ENCODE measurements around the gene RYR2.
"Not testable (repeated sequence)": the region's sequence is repeated elsewhere in the genome, so short reads cannot be mapped to it uniquely, and the experiment has no call there.

The RYR2 gene

GRCh38 chr1:237562242-237562823 is 520.3 kb downstream of the RYR2 start:
- DNase-seq (ENCODE audit: low read depth in 2 of 2): no peak

GRCh38 chr1:237565236-237565635 is 523.3 kb downstream of the RYR2 start:
- no peak for DNase-seq (ENCODE audit: low read depth in 2 of 2)

DNA sequence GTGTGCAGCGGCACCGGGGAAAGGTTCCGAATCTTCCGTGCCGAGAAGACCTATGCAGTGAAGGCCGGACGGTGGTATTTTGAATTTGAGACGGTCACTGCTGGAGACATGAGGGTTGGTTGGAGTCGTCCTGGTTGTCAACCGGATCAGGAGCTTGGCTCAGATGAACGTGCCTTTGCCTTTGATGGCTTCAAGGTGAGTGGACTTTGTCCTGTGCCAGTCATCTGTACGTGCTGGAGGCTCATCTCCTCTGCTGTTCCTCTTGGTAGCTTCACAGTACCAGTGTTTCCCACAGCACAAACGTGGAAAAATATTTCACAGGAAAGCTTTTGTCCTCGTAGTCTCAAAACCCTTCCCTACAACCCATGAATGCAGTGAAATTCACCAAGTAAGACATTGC is 524.6 kb downstream of the RYR2 start:
- DNase-seq (ENCODE audit: low read depth in 2 of 2): no peak

DNA sequence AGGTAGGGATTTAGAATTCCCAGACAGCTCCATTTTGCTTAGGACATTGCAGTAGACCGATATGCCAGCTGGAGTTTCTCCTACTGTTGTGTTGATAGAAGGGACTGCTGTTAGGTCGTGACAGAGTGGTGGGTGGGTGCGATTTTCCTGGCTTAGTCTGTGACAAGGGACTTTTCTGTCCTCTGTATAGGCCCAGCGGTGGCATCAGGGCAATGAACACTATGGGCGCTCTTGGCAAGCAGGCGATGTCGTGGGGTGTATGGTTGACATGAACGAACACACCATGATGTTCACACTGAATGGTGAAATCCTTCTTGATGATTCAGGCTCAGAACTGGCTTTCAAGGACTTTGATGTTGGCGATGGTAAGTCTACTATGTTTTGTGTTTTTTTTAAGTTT is 527.0 kb downstream of the RYR2 start:
- no peak for DNase-seq (ENCODE audit: low read depth in 2 of 2)

DNA sequence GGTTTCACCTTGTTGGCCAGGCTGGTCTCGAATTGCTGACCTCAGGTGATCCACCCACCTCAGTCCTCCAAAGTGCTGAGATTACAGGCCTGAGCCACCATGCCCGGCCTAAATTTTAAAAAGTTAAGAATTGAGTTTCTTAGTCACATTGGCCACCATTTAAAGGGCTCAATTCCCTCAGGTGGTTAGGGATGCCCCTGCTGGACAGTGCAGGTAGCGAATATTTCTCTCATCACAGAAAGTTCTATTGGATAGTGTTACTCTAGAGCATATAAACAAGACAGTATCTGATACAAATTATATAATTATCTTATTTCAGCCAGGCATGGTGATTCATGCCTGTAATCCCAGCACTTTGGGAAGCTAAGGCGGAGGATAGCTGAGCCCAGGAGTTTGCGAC is 528.5 kb downstream of the RYR2 start:
- DNase-seq (ENCODE audit: low read depth in 2 of 2): no peak

DNA sequence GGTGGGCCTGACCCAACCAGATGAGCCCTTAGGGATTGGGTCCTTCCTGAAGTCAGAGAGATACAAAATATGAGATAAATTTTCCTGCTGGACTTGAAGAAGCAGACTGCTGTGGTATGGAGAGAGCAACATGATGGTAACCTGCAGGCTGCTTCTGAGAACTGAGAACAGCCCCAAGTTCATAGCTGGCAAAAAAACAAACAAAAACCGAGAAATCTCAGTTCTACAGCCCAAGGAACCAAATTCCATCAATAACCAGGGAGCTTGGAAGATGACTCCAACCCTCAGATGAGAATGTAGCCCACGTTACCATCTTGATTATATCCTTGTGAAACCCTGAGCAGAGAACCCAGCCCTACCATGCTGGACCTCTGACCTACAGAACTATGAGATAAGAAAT is 532.6 kb downstream of the RYR2 start:
- DNase-seq (ENCODE audit: low read depth in 2 of 2): no peak

DNA sequence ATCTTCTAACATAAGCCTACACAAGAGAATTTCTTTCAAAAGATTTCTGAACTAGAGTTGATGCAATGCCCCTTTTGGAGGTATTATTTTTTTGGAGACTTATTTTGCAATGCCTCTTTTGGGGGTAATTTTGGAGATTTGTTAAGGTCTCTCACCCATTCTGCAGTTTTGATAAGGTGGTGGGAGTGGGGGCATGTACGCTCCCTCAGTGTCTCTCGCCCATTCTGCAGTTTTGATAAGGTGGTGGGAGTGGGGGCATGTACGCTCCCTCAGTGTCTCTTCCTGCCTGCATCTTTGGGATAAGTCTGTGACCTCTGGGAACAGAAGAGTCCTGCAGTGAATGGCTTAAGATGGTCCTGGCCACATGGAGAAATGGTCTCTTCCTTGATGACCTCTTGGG is 536.6 kb downstream of the RYR2 start:
- no peak for DNase-seq (ENCODE audit: low read depth in 2 of 2)

DNA sequence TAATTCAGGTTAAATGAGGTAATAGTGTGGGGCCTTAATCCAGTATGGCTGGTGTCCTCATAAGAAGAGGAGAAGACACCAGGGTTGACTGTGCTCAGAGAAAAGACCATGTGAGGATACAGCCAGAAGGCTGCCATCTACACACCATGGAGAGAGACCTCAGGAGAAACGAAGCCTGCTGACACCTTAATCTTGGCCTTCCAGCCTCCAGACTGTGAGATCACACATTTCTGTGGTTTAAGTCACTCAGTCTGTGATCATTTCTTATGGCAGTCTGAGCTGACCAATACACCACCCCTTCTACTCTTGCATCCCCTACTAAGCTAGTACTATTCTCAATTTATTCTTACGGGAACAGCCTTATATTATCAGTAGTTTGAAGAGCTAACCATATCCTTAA is 538.7 kb downstream of the RYR2 start:
- DNase-seq (ENCODE audit: low read depth in 2 of 2): no peak

DNA sequence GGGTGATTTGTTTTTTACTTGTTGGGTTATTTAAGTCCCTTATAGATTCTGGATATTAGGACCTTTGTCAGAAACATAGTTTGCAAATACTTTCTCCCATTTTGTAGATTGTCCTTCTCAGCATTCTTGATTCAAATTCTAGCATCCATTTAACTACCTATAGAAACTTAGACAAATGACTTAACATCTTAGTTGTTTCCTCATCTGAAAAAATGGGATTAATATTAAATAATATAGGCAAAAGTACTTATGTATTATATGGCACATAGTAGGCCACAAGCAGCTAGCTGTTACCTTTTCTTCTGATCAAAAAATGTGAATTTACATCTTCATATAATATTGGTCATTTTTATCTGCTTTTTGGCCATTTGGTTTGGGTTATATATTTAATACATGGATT is 541.3 kb downstream of the RYR2 start:
- DNase-seq (ENCODE audit: low read depth in 2 of 2): no peak

DNA sequence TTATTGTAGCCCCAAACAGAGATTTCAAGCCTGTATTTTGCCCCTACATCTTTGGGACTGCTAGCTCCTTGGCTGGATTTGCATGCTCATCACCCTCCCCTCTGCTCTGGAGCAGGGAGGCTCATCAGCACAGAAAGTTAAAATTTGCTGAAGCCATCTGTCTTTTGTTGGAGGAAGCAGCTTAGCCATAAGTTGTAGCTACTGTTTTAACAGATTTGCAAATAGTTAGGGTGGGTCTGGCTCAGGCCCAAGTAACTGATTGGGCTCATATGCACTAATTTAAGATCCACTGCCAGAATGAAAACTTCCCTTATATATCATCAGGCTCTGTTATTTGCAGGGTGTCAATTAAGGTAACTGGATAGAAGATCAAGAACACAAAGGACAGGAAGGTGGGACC is 541.8 kb downstream of the RYR2 start:
- no peak for DNase-seq (ENCODE audit: low read depth in 2 of 2)

DNA sequence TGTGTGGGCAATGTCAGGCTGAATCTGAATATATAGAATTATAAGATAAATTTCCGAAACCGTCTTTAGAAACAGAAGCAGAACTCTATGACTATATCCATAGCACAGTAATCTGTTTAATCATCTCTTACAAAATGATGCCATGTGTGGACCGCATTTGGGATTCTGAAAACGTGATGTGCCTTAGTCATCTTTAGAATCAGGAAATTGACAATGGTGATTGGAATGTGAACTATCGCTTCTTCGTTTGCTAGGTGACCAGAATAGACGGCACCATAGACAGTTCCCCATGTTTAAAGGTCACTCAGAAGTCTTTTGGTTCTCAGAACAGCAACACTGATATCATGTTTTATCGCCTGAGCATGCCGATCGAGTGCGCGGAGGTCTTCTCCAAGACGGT is 548.4 kb downstream of the RYR2 start:
- no peak for DNase-seq (ENCODE audit: low read depth in 2 of 2)

GRCh38 chr1:237591353-237591752 is 549.4 kb downstream of the RYR2 start:
- no peak for DNase-seq (ENCODE audit: low read depth in 2 of 2)

- DNase-seq (ENCODE audit: low read depth in 2 of 2): not testable (repeated sequence)
Measured at GRCh38 chr1:237603036-237603568, 561.1 kb downstream of the RYR2 start.

- no peak for DNase-seq (ENCODE audit: low read depth in 2 of 2)
Measured at GRCh38 chr1:237608433-237608832, 566.4 kb downstream of the RYR2 start.

- DNase-seq (ENCODE audit: low read depth in 2 of 2): no peak
Measured at GRCh38 chr1:237610157-237610556, 568.2 kb downstream of the RYR2 start.

DNA sequence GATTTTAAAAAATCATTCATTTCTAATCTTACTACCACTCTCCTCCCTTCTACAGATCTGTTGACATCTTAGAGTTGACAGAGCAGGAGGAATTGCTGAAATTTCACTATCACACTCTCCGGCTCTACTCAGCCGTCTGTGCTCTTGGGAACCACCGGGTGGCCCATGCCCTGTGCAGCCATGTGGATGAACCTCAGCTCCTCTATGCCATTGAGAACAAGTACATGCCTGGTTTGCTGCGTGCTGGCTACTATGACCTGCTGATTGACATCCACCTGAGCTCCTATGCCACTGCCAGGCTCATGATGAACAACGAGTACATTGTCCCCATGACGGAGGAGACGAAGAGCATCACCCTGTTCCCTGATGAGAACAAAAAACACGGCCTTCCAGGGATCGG is 572.0 kb downstream of the RYR2 start:
- DNase-seq (ENCODE audit: low read depth in 2 of 2): no peak

DNA sequence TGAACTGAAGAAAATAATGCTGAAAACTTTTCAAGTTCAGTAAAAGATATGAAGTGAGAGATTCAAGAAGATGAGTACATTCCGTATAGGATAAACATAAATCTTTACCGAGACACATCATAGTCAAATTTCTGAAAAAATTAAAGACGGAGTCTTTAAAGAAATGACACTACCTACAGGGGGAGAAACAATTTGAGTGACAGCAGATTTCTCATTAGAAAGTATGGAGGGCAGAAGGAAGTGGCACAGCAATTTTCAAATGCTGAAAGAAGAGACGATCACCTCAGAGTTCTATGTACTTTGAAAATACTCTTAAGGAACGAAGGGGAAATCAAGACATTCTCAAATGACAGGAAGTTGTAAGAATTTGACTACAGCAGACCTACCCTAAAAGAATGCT is 577.6 kb downstream of the RYR2 start:
- DNase-seq (ENCODE audit: low read depth in 2 of 2): no peak

GRCh38 chr1:237634922-237635321 is 592.9 kb downstream of the RYR2 start:
- no peak for DNase-seq (ENCODE audit: low read depth in 2 of 2)

DNA sequence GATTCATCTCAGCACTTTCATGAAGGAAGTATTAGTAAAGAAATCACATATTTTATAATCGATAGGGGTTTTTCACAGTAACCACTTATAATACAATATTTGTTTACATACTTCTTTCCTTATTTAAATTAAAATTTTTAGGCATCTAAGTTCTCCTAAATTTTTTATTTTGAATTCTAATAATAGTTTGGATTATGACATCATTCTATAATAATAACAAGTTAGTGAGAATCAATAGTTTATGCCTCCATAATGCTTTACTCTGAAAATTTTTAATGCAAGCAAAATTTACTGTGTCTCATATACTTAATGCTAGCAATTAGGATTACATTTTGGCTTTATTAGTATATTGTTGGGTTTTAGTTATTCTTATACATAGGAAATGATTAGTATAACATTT is 596.6 kb downstream of the RYR2 start:
- no peak for DNase-seq (ENCODE audit: low read depth in 2 of 2)

- no peak for DNase-seq (ENCODE audit: low read depth in 2 of 2)
Measured at GRCh38 chr1:237640011-237640671, 598.2 kb downstream of the RYR2 start.

- DNase-seq (ENCODE audit: low read depth in 2 of 2): no peak
Measured at GRCh38 chr1:237640966-237641365, 599.0 kb downstream of the RYR2 start.

DNA sequence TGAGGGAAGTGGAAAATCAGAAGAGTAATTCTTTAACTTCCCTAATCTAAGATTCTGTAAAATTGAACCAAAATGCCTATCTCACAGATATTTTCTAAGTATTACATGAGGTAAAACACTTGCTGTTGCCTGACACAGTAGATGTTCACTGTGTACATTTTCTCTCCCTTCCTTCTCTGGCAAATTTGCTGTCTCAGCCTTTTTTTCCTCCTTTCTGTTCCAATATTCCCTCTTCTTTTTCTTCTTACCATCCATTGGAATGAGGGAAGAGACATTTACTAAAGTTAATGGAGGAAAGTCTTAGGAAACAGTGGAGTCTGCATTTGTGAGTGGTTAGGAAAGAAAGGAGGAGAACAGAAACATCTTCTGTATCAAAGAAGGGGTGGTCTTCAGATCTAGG is 608.8 kb downstream of the RYR2 start:
- DNase-seq (ENCODE audit: low read depth in 2 of 2): no peak

DNA sequence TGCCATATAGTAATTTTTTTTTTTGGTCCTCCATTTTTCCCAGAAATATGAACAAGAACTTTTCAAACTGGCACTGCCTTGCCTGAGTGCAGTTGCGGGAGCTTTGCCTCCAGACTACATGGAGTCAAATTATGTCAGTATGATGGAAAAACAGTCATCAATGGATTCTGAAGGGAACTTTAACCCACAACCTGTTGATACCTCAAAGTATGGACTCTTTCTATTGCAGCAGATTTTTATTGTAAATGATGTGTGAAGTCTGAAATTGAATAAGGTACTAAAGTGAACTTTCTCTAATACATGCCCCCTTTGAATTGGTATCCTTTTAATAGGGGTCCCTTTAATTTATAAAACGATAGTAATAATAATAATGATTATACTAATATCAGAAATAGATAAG is 613.8 kb downstream of the RYR2 start:
- DNase-seq (ENCODE audit: low read depth in 2 of 2): no peak

DNA sequence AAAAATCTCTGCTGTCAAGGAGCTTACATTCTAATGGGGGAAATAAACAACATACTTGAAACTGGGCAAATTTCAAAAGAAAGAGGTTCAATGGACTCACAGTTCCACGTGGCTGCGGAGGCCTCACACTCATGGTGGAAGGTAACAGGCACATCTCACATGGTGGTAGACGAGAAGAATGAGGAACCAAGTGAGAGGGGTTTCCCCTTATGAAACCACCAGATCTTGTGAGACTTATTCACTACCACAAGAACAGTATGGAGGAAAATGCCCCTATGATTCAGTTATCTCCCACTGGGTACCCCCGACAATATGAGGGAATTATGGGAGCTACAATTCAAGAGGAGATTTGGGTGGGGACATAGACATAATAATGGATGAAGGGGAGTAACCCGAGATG is 622.4 kb downstream of the RYR2 start:
- no peak for DNase-seq (ENCODE audit: low read depth in 2 of 2)
